GM18909 (cell line): ENCODE results near the gene BBS9.

Source experiments
- ATAC-seq: cut with Tn5 transposase; IDR thresholded peaks from one replicate; pipeline ENCODE4 v1.9.1; 2021; ENCODE audit warnings: mild to moderate bottlenecking; ENCODE audit not compliant: unreplicated experiment, poor library complexity

The BBS9 gene

GRCh38 chr7:33118383-33118782 lies 11.0 kb upstream of the BBS9 start:
- ATAC-seq: no peak

- ATAC-seq: no peak
These were observed 2.3 kb upstream of the BBS9 start for GRCh38 chr7:33127085-33127484.

- no peak for ATAC-seq
These were observed 754 bp upstream of the BBS9 start for GRCh38 chr7:33128631-33128989.

- no peak for ATAC-seq
These were observed 416 bp downstream of the BBS9 start for GRCh38 chr7:33129806-33130153.

- ATAC-seq: no peak
These were observed 820 bp downstream of the BBS9 start for GRCh38 chr7:33130184-33130583.

GRCh38 chr7:33137103-33137502 lies 7.7 kb downstream of the BBS9 start:
- no peak for ATAC-seq

GRCh38 chr7:33142585-33142984 lies 13.2 kb downstream of the BBS9 start:
- no peak for ATAC-seq

- peak; percentile 65 for ATAC-seq
These were observed 14.8 kb downstream of the BBS9 start for GRCh38 chr7:33143996-33144718.

GRCh38 chr7:33145156-33145555 lies 15.8 kb downstream of the BBS9 start:
- no peak for ATAC-seq

- ATAC-seq: no peak
These were observed 22.7 kb downstream of the BBS9 start for GRCh38 chr7:33152087-33152486.

GRCh38 chr7:33155811-33156210 lies 26.4 kb downstream of the BBS9 start:
- ATAC-seq: no peak

GRCh38 chr7:33156441-33156840 lies 27.1 kb downstream of the BBS9 start:
- no peak for ATAC-seq

- no peak for ATAC-seq
These were observed 27.9 kb downstream of the BBS9 start for GRCh38 chr7:33157311-33157710.

- no peak for ATAC-seq
These were observed 28.4 kb downstream of the BBS9 start for GRCh38 chr7:33157781-33158180.

GRCh38 chr7:33177876-33178275 lies 48.5 kb downstream of the BBS9 start:
- ATAC-seq: no peak

GRCh38 chr7:33179519-33179918 lies 50.2 kb downstream of the BBS9 start:
- no peak for ATAC-seq

GRCh38 chr7:33183504-33183903 lies 54.1 kb downstream of the BBS9 start:
- ATAC-seq: no peak

- no peak for ATAC-seq
These were observed 55.5 kb downstream of the BBS9 start for GRCh38 chr7:33184828-33185227.

- peak; percentile 75 for ATAC-seq
These were observed 56.4 kb downstream of the BBS9 start for GRCh38 chr7:33185786-33186185.

GRCh38 chr7:33186192-33186591 lies 56.8 kb downstream of the BBS9 start:
- no peak for ATAC-seq

GRCh38 chr7:33190688-33191304 lies 61.4 kb downstream of the BBS9 start:
- peak; percentile 16 for ATAC-seq

- peak; percentile 76 for ATAC-seq
These were observed 62.0 kb downstream of the BBS9 start for GRCh38 chr7:33191340-33191739.
